H1 (cell line): Measurements from ENCODE around the gene CAP2. TPM values are rescaled to one million over a fixed set of nuclear protein-coding genes. Genes with fewer than 3 reads are reported as not detected.

Source experiments
- ATF2 ChIP-seq: IDR thresholded peaks from 2 replicates; pipeline ENCODE4 v1.6.1; 2012; ENCODE audit warnings: low read length, inconsistent platforms
- BACH1 ChIP-seq: IDR thresholded peaks from 2 replicates; pipeline ENCODE4 v1.6.1; 2012; ENCODE audit warnings: low read length, improper control_type of control experiment
- JUN ChIP-seq: IDR thresholded peaks from 2 replicates; pipeline ENCODE4 v1.6.1; 2011; ENCODE audit warnings: low read depth, mild to moderate bottlenecking, improper control_type of control experiment, low read length
- NRF1 ChIP-seq: IDR thresholded peaks from 2 replicates; pipeline ENCODE4 v1.6.1; 2011; ENCODE audit warnings: mild to moderate bottlenecking, low read depth, low read length, improper control_type of control experiment
- SIRT6 ChIP-seq: IDR thresholded peaks from one replicate; pipeline ENCODE4 v1.7.1; 2012; ENCODE audit warnings: low read length, inconsistent platforms
- YY1 ChIP-seq: IDR thresholded peaks from 2 replicates; pipeline ENCODE4 v1.6.1; 2011; ENCODE audit warnings: low read depth, mild to moderate bottlenecking, low read length
- polyA plus RNA-seq, 7 experiments: library from polyadenylated mRNA; depleted of rRNA in 3 of 7; stranded (reverse) in 5 of 7; unstranded in 2 of 7; fragments of >200 nt in 5 of 7; fragments of 200-250 nt in 2 of 7; gene quantifications; 1 replicate in 5 of 7; 2 replicates in 1 of 7; 4 replicates in 1 of 7; pipeline versions ENCODE4 v1.2.1 to v1.2.3, GENCODE V29; 2011 to 2013; ENCODE audit warnings: missing spikeins in 2 of 7, mixed read lengths in 2 of 7
- total RNA-seq: library from RNA; stranded (reverse); fragmentation: NEBNext Ultra II Directional; extraction: Animal tissue kit (Norgen Biotek cat#: 25700); gene quantifications from 2 replicates; pipeline ENCODE4 v1.2.1, GENCODE V29; 2021

Gene CAP2
- total and polyA plus RNA-seq, 2 of the 8 experiments (the other 6 are each of a cell fraction or from before 2014, with no cell fraction given): 7.2 to 10.0 TPM

DNA sequence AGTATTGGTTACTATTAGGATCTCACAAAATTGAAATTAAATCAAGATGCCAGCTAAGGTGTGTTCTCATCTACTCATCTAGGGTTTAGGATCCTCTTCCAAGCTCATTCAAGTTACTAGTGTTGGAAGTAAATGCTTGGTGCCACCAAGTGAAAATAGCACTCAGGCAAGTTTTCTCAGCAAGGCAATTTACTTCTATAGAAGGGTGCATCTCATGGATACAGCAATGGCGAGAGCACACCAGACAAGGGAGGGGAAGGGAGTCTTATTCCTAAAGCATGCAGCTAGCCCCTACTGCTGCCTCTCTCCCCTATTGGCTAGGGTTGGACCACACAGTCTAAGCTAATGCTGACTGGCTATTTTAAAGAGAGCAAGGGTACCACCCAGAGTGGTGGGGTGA, 183.7 kb downstream of the CAP2 start (continued):
- TF ChIP-seq JUN (no peak), SIRT6 (no peak), BACH1 (no peak), YY1 (no peak), NRF1 (no peak), ATF2 (no peak)
